C4-2B (cell line): ENCODE data around the gene FAT4.

ENCODE experiments used
- CTCF ChIP-seq: fragments of 450-650 bp; conservative IDR thresholded peaks from 2 replicates; pipeline ENCODE4 v1.5.1; 2017; ENCODE audit warnings: mild to moderate bottlenecking
- ZFX ChIP-seq: fragments of 450-650 bp; IDR thresholded peaks from 2 replicates; pipeline ENCODE4 v1.6.1; 2017

- TF ChIP-seq CTCF = no peak
- TF ChIP-seq ZFX = no peak
These were observed 43.7 kb downstream of the FAT4 start for GRCh38 chr4:125358453-125358852.
